Measurements from ENCODE around the gene NDUFAF8.

DNA sequence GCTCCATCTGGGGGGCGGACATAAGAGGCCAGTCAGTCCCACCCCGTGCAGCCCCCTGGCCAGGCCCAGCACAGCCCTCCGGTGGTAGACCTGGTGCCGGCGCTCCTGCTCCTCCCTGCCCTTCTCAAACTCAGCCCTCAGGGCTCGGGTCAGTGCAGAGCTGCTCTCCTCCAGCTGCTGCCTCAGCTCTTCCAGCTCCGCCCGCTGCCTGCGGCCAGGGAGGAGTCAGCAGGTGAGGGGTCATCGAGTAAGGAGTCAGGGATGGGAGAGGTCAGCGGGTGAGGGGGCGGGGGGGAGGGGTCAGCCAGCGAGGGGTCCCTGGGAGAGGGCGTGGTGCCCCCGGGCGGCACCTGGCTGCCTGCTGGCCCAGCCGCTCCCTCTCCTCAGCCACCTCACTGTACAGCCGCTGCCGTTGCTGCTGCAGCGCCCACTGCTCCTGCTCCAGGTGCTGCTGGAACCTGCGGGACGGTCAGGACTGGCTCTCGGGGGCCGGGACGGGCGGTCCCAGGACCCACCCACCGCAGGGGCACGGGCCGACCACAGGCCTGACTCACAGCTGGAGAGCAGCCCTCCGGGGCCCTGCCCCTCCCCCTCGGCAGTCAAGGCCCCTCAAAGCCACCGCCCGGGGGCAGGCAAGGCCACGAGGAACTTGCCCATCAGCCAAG is 46.6 kb upstream of the NDUFAF8 start:
- TF ChIP-seq, protein P1, sequence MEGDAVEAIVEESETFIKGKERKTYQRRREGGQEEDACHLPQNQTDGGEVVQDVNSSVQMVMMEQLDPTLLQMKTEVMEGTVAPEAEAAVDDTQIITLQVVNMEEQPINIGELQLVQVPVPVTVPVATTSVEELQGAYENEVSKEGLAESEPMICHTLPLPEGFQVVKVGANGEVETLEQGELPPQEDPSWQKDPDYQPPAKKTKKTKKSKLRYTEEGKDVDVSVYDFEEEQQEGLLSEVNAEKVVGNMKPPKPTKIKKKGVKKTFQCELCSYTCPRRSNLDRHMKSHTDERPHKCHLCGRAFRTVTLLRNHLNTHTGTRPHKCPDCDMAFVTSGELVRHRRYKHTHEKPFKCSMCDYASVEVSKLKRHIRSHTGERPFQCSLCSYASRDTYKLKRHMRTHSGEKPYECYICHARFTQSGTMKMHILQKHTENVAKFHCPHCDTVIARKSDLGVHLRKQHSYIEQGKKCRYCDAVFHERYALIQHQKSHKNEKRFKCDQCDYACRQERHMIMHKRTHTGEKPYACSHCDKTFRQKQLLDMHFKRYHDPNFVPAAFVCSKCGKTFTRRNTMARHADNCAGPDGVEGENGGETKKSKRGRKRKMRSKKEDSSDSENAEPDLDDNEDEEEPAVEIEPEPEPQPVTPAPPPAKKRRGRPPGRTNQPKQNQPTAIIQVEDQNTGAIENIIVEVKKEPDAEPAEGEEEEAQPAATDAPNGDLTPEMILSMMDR (IDR thresholded peaks at IDR 0.05), result no peak
- TF ChIP-seq POLR2A (IDR thresholded peaks at IDR 0.05) (no peak), POLR2AphosphoS5 (IDR thresholded peaks at IDR 0.05) (no peak)
